ENCODE results near the gene MRGPRX3.

DNA sequence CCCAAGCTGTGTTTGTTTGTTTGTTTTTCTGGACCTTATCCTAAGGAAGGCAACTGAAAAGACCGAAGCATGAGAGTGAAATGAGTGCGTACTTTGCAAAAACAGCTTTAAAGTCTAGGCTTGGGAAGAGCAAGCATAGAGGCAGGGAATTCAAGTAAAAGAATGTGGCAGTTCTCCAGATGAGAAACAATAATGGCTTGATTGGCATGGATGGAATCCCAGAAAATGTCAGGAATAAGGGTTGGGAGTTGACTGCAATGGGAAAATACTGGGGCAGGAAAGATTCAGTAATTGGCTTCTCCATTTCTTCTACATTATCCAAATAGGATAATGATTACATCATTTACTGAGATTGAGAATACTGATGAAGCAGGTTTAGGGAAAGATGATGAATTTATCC, 44.0 kb upstream of the MRGPRX3 start:
- TF ChIP-seq, protein P1, sequence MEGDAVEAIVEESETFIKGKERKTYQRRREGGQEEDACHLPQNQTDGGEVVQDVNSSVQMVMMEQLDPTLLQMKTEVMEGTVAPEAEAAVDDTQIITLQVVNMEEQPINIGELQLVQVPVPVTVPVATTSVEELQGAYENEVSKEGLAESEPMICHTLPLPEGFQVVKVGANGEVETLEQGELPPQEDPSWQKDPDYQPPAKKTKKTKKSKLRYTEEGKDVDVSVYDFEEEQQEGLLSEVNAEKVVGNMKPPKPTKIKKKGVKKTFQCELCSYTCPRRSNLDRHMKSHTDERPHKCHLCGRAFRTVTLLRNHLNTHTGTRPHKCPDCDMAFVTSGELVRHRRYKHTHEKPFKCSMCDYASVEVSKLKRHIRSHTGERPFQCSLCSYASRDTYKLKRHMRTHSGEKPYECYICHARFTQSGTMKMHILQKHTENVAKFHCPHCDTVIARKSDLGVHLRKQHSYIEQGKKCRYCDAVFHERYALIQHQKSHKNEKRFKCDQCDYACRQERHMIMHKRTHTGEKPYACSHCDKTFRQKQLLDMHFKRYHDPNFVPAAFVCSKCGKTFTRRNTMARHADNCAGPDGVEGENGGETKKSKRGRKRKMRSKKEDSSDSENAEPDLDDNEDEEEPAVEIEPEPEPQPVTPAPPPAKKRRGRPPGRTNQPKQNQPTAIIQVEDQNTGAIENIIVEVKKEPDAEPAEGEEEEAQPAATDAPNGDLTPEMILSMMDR (conservative IDR thresholded peaks at IDR 0.05; ENCODE audit: low read depth, low read length) = no peak
- TF ChIP-seq RFX5 (IDR thresholded peaks at IDR 0.05; ENCODE audit: low read depth, low read length) = no peak
- no peak for TF ChIP-seq POLR2A (IDR thresholded peaks at IDR 0.05; ENCODE audit: low read depth, low read length)
- no peak for TF ChIP-seq CEBPB (IDR thresholded peaks at IDR 0.05; ENCODE audit: low read depth, low read length)
- TF ChIP-seq, protein P2, sequence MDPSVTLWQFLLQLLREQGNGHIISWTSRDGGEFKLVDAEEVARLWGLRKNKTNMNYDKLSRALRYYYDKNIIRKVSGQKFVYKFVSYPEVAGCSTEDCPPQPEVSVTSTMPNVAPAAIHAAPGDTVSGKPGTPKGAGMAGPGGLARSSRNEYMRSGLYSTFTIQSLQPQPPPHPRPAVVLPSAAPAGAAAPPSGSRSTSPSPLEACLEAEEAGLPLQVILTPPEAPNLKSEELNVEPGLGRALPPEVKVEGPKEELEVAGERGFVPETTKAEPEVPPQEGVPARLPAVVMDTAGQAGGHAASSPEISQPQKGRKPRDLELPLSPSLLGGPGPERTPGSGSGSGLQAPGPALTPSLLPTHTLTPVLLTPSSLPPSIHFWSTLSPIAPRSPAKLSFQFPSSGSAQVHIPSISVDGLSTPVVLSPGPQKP (IDR thresholded peaks at IDR 0.05; ENCODE audit: borderline replicate concordance, low read depth, low read length) = no peak
- TF ChIP-seq RCOR1 (IDR thresholded peaks at IDR 0.05; ENCODE audit: insufficient replicate concordance, low read length) = no peak
- TF ChIP-seq BHLHE40 (IDR thresholded peaks at IDR 0.05; ENCODE audit: low read depth, low read length) = no peak
- TF ChIP-seq MXI1 (IDR thresholded peaks at IDR 0.05; ENCODE audit: borderline replicate concordance, low read depth, low read length) = no peak
- TF ChIP-seq FOS (IDR thresholded peaks at IDR 0.05; ENCODE audit: low read depth, low read length) = no peak

Measured in IMR-90 (cell line).